H1 (cell line): ENCODE results near the gene CHD6. TPM values are rescaled to one million over a fixed set of nuclear protein-coding genes. Genes with fewer than 3 reads are reported as not detected.
A peak's percentile ranks its signal among the peaks of the same experiment; 100 is the strongest.

ENCODE experiments used
- CTCF ChIA-PET: fragments of 300-600 bp; sonication (Branson Sonifier 250); formaldehyde crosslinking; loops from one replicate; lab custom pipeline; 2021; ENCODE audit not compliant: partially characterized antibody; lab: Charles Lee
- POLR2A ChIA-PET: fragments of 300-600 bp; sonication (Branson Sonifier 250); formaldehyde crosslinking; loops from one replicate; lab custom pipeline; 2021; ENCODE audit warnings: inconsistent platforms; ENCODE audit not compliant: partially characterized antibody; lab: Charles Lee
- DNase-seq, 2 experiments: peaks; one replicate each; pipeline versions ENCODE4 v3.0.0 to v3.0.0-alpha.2; 2010 to 2022; ENCODE audit warnings: low spot score in 2 of 2, low read depth in 1 of 2, mixed read lengths in 1 of 2
- FAIRE-seq: peaks from 2 replicates; lab custom pipeline; 2011; peaks lifted over from hg19 to GRCh38; lab: Jason Lieb, UNC
- H2AFZ ChIP-seq: 2 replicates; pipeline ENCODE4 v1.8.1; 2012; ENCODE audit warnings: low read length, inconsistent platforms
- H2AK5ac ChIP-seq: 2 replicates; pipeline ENCODE4 v1.6.1; 2013; ENCODE audit warnings: low read depth, low read length
- H2BK120ac ChIP-seq: replicated peaks from 2 replicates; pipeline ENCODE3; 2013; ENCODE audit warnings: low read depth, low read length, inconsistent platforms
- H2BK12ac ChIP-seq: 2 replicates; pipeline ENCODE4 v1.6.1; 2013; ENCODE audit warnings: low read depth, low read length
- H2BK15ac ChIP-seq: 2 replicates; pipeline ENCODE4 v1.6.1; 2013; ENCODE audit warnings: low read length
- H2BK20ac ChIP-seq: 2 replicates; pipeline ENCODE4 v1.6.1; 2013; ENCODE audit warnings: low read length
- H2BK5ac ChIP-seq: 2 replicates; pipeline ENCODE4 v1.6.1; 2013; ENCODE audit warnings: low read depth, low read length
- H3K14ac ChIP-seq: 2 replicates; pipeline ENCODE4 v1.6.1; 2013; ENCODE audit warnings: inconsistent platforms; ENCODE audit not compliant: insufficient read length
- H3K18ac ChIP-seq: 2 replicates; pipeline ENCODE4 v1.6.1; 2013; ENCODE audit warnings: low read length; ENCODE audit errors: extremely low read depth
- H3K23ac ChIP-seq: 2 replicates; pipeline ENCODE4 v1.6.1; 2013; ENCODE audit warnings: inconsistent platforms; ENCODE audit not compliant: insufficient read length
- H3K23me2 ChIP-seq: 2 replicates; pipeline ENCODE4 v1.6.1; 2013; ENCODE audit warnings: low read depth, low read length
- H3K27ac ChIP-seq: 2 replicates; pipeline ENCODE4 v1.6.1; 2011; ENCODE audit warnings: low read depth, low read length, inconsistent platforms
- H3K27me3 ChIP-seq, 4 experiments: replicated peaks in 1 of 4; 1 replicate in 1 of 4; 2 replicates in 3 of 4; pipeline versions ENCODE4 v1.6.1 to v1.8.1; 2011 to 2013; ENCODE audit warnings: low read length in 3 of 4, mild to moderate bottlenecking in 3 of 4, inconsistent platforms in 2 of 4, mixed read lengths in 2 of 4, moderate library complexity in 1 of 4; ENCODE audit not compliant: control insufficient read depth in 3 of 4, insufficient read depth in 3 of 4; ENCODE audit errors: extremely low read depth in 1 of 4
- H3K36me3 ChIP-seq, 4 experiments: 2 replicates each; pipeline versions ENCODE4 v1.6.1 to v1.8.1; 2011 to 2013; ENCODE audit warnings: mild to moderate bottlenecking in 4 of 4, low read length in 3 of 4, moderate library complexity in 2 of 4, control low read depth in 1 of 4, inconsistent platforms in 1 of 4; ENCODE audit not compliant: insufficient read depth in 4 of 4, control insufficient read depth in 2 of 4
- H3K4ac ChIP-seq: replicated peaks from 2 replicates; pipeline ENCODE3; 2013; ENCODE audit warnings: low read length, low read depth, mixed read lengths, inconsistent platforms; ENCODE audit not compliant: insufficient read length
- H3K4me1 ChIP-seq, 4 experiments: replicated peaks in 1 of 4; 1 replicate in 1 of 4; 2 replicates in 3 of 4; pipeline versions ENCODE4 v1.6.1 to v1.8.1; 2011 to 2013; ENCODE audit warnings: low read length in 3 of 4, inconsistent platforms in 2 of 4, mixed read lengths in 1 of 4; ENCODE audit not compliant: insufficient read depth in 4 of 4, control insufficient read depth in 3 of 4
- H3K4me2 ChIP-seq, 2 experiments: 2 replicates each; pipeline versions ENCODE4 v1.6.1 to v1.8.1; 2011 to 2013; ENCODE audit warnings: low read depth in 2 of 2, low read length in 2 of 2, control low read depth in 1 of 2, inconsistent platforms in 1 of 2, mild to moderate bottlenecking in 1 of 2; ENCODE audit not compliant: insufficient read depth in 1 of 2
- H3K4me3 ChIP-seq, 4 experiments: fragments of 200-600, 300-600 bp in 1 of 4; sonication (generic), shearing (Covaris generic), sonication (Bioruptor Twin) in 1 of 4; 2 replicates each; pipeline versions ENCODE4 v1.5.1 to v1.8.1; 2011 to 2016; ENCODE audit warnings: low read length in 4 of 4, low read depth in 3 of 4, control low read depth in 2 of 4, inconsistent platforms in 2 of 4, mild to moderate bottlenecking in 2 of 4, mixed read lengths in 1 of 4, moderate library complexity in 1 of 4; ENCODE audit not compliant: insufficient read depth in 2 of 4; ENCODE audit errors: extremely low read depth in 1 of 4
- H3K56ac ChIP-seq: replicated peaks from 2 replicates; pipeline ENCODE3; 2013; ENCODE audit warnings: low read depth, mild to moderate bottlenecking, mixed read lengths, low read length, inconsistent platforms; ENCODE audit not compliant: insufficient read length
- H3K79me1 ChIP-seq: 2 replicates; pipeline ENCODE4 v1.6.1; 2013; ENCODE audit warnings: low read depth, low read length, control low read depth
- H3K79me2 ChIP-seq, 2 experiments: 2 replicates each; pipeline versions ENCODE4 v1.6.1 to v1.8.1; 2012 to 2013; ENCODE audit warnings: low read length in 2 of 2, mild to moderate bottlenecking in 2 of 2, inconsistent platforms in 1 of 2; ENCODE audit not compliant: insufficient read depth in 2 of 2, control insufficient read depth in 1 of 2
- H3K9ac ChIP-seq, 4 experiments: replicated peaks in 1 of 4; 1 replicate in 1 of 4; 2 replicates in 3 of 4; pipeline versions ENCODE4 v1.6.1 to v1.8.1; 2011 to 2013; ENCODE audit warnings: low read depth in 3 of 4, low read length in 3 of 4, control low read depth in 2 of 4, mild to moderate bottlenecking in 2 of 4, moderate library complexity in 2 of 4, inconsistent platforms in 1 of 4; ENCODE audit errors: extremely low read depth in 1 of 4
- H3K9me3 ChIP-seq, 2 experiments: 2 replicates each; pipeline versions ENCODE4 v1.6.1 to v1.8.1; 2012 to 2013; ENCODE audit warnings: mild to moderate bottlenecking in 2 of 2, moderate library complexity in 2 of 2, control low read depth in 1 of 2, inconsistent platforms in 1 of 2, low read depth in 1 of 2, low read length in 1 of 2, mixed read lengths in 1 of 2; ENCODE audit not compliant: insufficient read depth in 2 of 2
- H4K20me1 ChIP-seq, 2 experiments: replicated peaks in 1 of 2; 2 replicates each; pipeline versions ENCODE3 to v1.8.1; 2011 to 2013; ENCODE audit warnings: inconsistent platforms in 2 of 2, low read length in 2 of 2, mild to moderate bottlenecking in 1 of 2; ENCODE audit not compliant: insufficient read depth in 2 of 2, control insufficient read depth in 1 of 2
- H4K5ac ChIP-seq: 2 replicates; pipeline ENCODE4 v1.6.1; 2013; ENCODE audit warnings: low read length, low read depth, mixed read lengths, inconsistent platforms; ENCODE audit not compliant: insufficient read length
- H4K8ac ChIP-seq: 2 replicates; pipeline ENCODE4 v1.8.0; 2013; ENCODE audit warnings: mild to moderate bottlenecking, moderate library complexity, low read length, inconsistent platforms; ENCODE audit not compliant: insufficient read depth; ENCODE audit errors: extremely low read depth
- H4K91ac ChIP-seq: replicated peaks from 2 replicates; pipeline ENCODE3; 2013; ENCODE audit warnings: low read length, mixed read lengths, inconsistent platforms; ENCODE audit not compliant: insufficient read length
- CBX8 ChIP-seq: fragments of 300-800, 300-1000 bp; sonication (generic); IDR thresholded peaks from 2 replicates; pipeline ENCODE4 v1.7.1; 2016; ENCODE audit warnings: low read depth, low read length, borderline replicate concordance
- JUN ChIP-seq: IDR thresholded peaks from 2 replicates; pipeline ENCODE4 v1.6.1; 2011; ENCODE audit warnings: low read depth, mild to moderate bottlenecking, improper control_type of control experiment, low read length
- POLR2A ChIP-seq, 2 experiments: IDR thresholded peaks; 1 replicate in 1 of 2; 2 replicates in 1 of 2; pipeline ENCODE4 v1.6.1; 2011; ENCODE audit warnings: low read depth in 2 of 2, low read length in 2 of 2, mild to moderate bottlenecking in 2 of 2; ENCODE audit errors: control extremely low read depth in 1 of 2
- RXRA ChIP-seq: IDR thresholded peaks from 2 replicates; pipeline ENCODE4 v1.6.1; 2011; ENCODE audit warnings: low read depth, mild to moderate bottlenecking, low read length, moderate library complexity; ENCODE audit not compliant: insufficient read depth
- SAP30 ChIP-seq: fragments of 300-600 bp; sonication (generic); IDR thresholded peaks from 2 replicates; pipeline ENCODE4 v1.7.1; 2012; ENCODE audit warnings: low read length, moderate library complexity, mild to moderate bottlenecking, inconsistent platforms; ENCODE audit not compliant: insufficient read depth, insufficient replicate concordance
- SRF ChIP-seq: IDR thresholded peaks from 2 replicates; pipeline ENCODE4 v1.6.1; 2011; ENCODE audit warnings: mild to moderate bottlenecking, low read depth, low read length, moderate library complexity
- WGBS, 2 experiments: shearing (Covaris generic) in 1 of 2; methylation state at CpG; one replicate each; pipeline versions ENCODE4 v1.1.6 to v1.1.7; 2013 to 2015; ENCODE audit warnings: low lambda C conversion rate in 2 of 2, mixed read lengths in 2 of 2, inconsistent platforms in 1 of 2, low coverage in 1 of 2, missing lambda C conversion rate in 1 of 2; ENCODE audit not compliant: insufficient replicate concordance in 2 of 2, insufficient coverage in 1 of 2, insufficient read length in 1 of 2; ENCODE audit errors: extremely low coverage in 1 of 2, missing lambda C conversion rate in 1 of 2; 5-methylcytosine and 5-hydroxymethylcytosine counted together
- polyA plus RNA-seq, 7 experiments: library from polyadenylated mRNA; depleted of rRNA in 3 of 7; stranded (reverse) in 5 of 7; unstranded in 2 of 7; fragments of >200 nt in 5 of 7; fragments of 200-250 nt in 2 of 7; gene quantifications; 1 replicate in 5 of 7; 2 replicates in 1 of 7; 4 replicates in 1 of 7; pipeline versions ENCODE4 v1.2.1 to v1.2.3, GENCODE V29; 2011 to 2013; ENCODE audit warnings: missing spikeins in 2 of 7, mixed read lengths in 2 of 7
- total RNA-seq: library from RNA; stranded (reverse); fragmentation: NEBNext Ultra II Directional; extraction: Animal tissue kit (Norgen Biotek cat#: 25700); gene quantifications from 2 replicates; pipeline ENCODE4 v1.2.1, GENCODE V29; 2021

CHD6 gene
- total and polyA plus RNA-seq, 2 of the 8 experiments (the other 6 are each of a cell fraction or from before 2014, with no cell fraction given), result 11.1 to 62.9 TPM

- Histone ChIP-seq H4K8ac (no peak overlapping the region), H3K23me2 (no peaks in the 10 kb centered on the region), H3K27me3 (no peaks in the 10 kb centered on the region), H4K20me1 (no peaks in the 10 kb centered on the region), H3K56ac (no peak overlapping the region), H3K4ac (peak overlapping the region; percentile 92), H3K23ac (no peak overlapping the region), H3K4me3 (no peak overlapping the region), H2BK15ac (no peak overlapping the region), H4K5ac (no peak overlapping the region), H2AFZ (no peak overlapping the region), H3K4me1 (peaks cover 0 to 9% (median 6%) of the 10 kb centered on the region in 4 experiments; a peak in 5 of 7 replicates), H3K9ac (no peak overlapping the region), H2BK120ac (no peak overlapping the region), H2AK5ac (no peak overlapping the region), H2BK5ac (no peak overlapping the region)
- CTCF ChIA-PET, result interaction anchor here (1.3 to 3.5 kb wide), 2 partner anchors 39 to 53 kb away, joined by 3 to 16 read pairs; partner anchors contain the start of gene LPIN3
- no peak for DNase-seq
- TF ChIP-seq POLR2A (IDR thresholded peaks at IDR 0.05; ENCODE audit: control extremely low read depth in 1 of 2, low read depth in 2 of 2, low read length in 2 of 2), result no peak
- no peak for TF ChIP-seq JUN
- no peak for TF ChIP-seq SRF
- TF ChIP-seq RXRA, result no peak
- TF ChIP-seq CBX8, result no peak
- TF ChIP-seq SAP30, result no peak
- TF ChIP-seq, all 59 proteins: peak for 0
- Histone ChIP-seq H2BK20ac (no peak overlapping the region; the same call in 1 of the 2 replicates), H4K91ac (no peak overlapping the region), H3K14ac (peak overlapping the region; percentile 53), H3K27ac (no peak overlapping the region), H3K79me2 (no peaks in the 10 kb centered on the region), H3K18ac (no peak overlapping the region), H2BK12ac (no peak overlapping the region), H3K36me3 (no peaks in the 10 kb centered on the region), H3K79me1 (no peaks in the 10 kb centered on the region; the same call in 1 of the 2 replicates), H3K9me3 (no peaks in the 10 kb centered on the region), H3K4me2 (no peak overlapping the region)
- POLR2A ChIA-PET, result interaction anchor here (0.5 kb wide), 1 partner anchor 262 kb away, joined by 5 read pairs; no protein-coding TSS in a partner anchor
- 93% methylated on average over 12 of the region's 12 CpGs; no CpG with 5 or more reads in 1 of the 2 experiments for WGBS, 2 experiments
- FAIRE-seq, result no peak
Measured at GRCh38 chr20:41392871-41393704, 225.1 kb downstream of the CHD6 start.
